IMR-90 (cell line): ENCODE results near the gene CMIP. TPM values are rescaled to one million over a fixed set of nuclear protein-coding genes. Genes with fewer than 3 reads are reported as not detected.

ENCODE experiments used
- ATAC-seq: fragments of 200-7000 bp; cut with Tn5 transposase; 2 replicates; pipeline ENCODE4 v1.9.1; 2020; ENCODE audit warnings: low read depth, mild to moderate bottlenecking, moderate library complexity
- BruUV-seq: library from RNA; stranded (reverse); fragments of 400-500 nt; replicated peaks from 2 replicates; lab custom pipeline; 2021; lab: Mats Ljungman, UMichigan
- CTCF ChIA-PET: fragments of 300-600 bp; formaldehyde crosslinking; extraction: SDS; loops from one replicate; lab custom pipeline; 2021; ENCODE audit warnings: antibody characterized with exemption; lab: Yijun Ruan, JAX
- POLR2A ChIA-PET: fragments of 300-600 bp; sonication (Branson Sonifier 250); formaldehyde crosslinking; loops from one replicate; lab custom pipeline; 2022; ENCODE audit warnings: antibody characterized with exemption; ENCODE audit not compliant: unreplicated experiment; lab: Charles Lee
- DNase-seq: peaks from one replicate; pipeline ENCODE4 v3.0.0; 2013
- H2AFZ ChIP-seq: replicated peaks from 2 replicates; pipeline ENCODE3; 2013; ENCODE audit warnings: low read length, mild to moderate bottlenecking; ENCODE audit not compliant: poor library complexity
- H2AK5ac ChIP-seq: 2 replicates; pipeline ENCODE4 v1.6.1; 2013; ENCODE audit warnings: low read depth, low read length, inconsistent platforms
- H2AK9ac ChIP-seq: replicated peaks from 2 replicates; pipeline ENCODE3; 2013; ENCODE audit warnings: mild to moderate bottlenecking, low read depth, low read length, moderate library complexity; ENCODE audit not compliant: poor library complexity
- H2BK120ac ChIP-seq: 2 replicates; pipeline ENCODE4 v1.6.1; 2013; ENCODE audit warnings: low read depth, low read length, inconsistent platforms
- H2BK15ac ChIP-seq: 3 replicates; pipeline ENCODE4 v1.6.1; 2013; ENCODE audit warnings: low read depth, low read length, inconsistent platforms
- H2BK20ac ChIP-seq: 2 replicates; pipeline ENCODE4 v1.6.1; 2013; ENCODE audit warnings: low read depth, mild to moderate bottlenecking, inconsistent platforms, low read length, moderate library complexity
- H2BK5ac ChIP-seq: 2 replicates; pipeline ENCODE4 v1.6.1; 2013; ENCODE audit warnings: mild to moderate bottlenecking, low read depth, low read length, inconsistent platforms; ENCODE audit not compliant: poor library complexity, severe bottlenecking
- H3K14ac ChIP-seq: replicated peaks from 2 replicates; pipeline ENCODE4 v1.6.1; 2013; ENCODE audit warnings: low read depth, low read length, inconsistent platforms
- H3K18ac ChIP-seq: 2 replicates; pipeline ENCODE4 v1.6.1; 2013; ENCODE audit warnings: low read depth, low read length, control low read depth
- H3K23ac ChIP-seq: 2 replicates; pipeline ENCODE4 v1.6.1; 2013; ENCODE audit warnings: low read depth, low read length, inconsistent platforms
- H3K27ac ChIP-seq: 2 replicates; pipeline ENCODE4 v1.5.1; 2013; ENCODE audit warnings: mild to moderate bottlenecking, control low read depth, low read length; ENCODE audit not compliant: insufficient read depth
- H3K27me3 ChIP-seq: 2 replicates; pipeline ENCODE4 v1.6.1; 2013; ENCODE audit warnings: low read length; ENCODE audit not compliant: control insufficient read depth, insufficient read depth
- H3K36me3 ChIP-seq: 2 replicates; pipeline ENCODE4 v1.6.1; 2013; ENCODE audit warnings: low read length, mixed read lengths; ENCODE audit not compliant: control insufficient read depth, insufficient read depth
- H3K4ac ChIP-seq: 2 replicates; pipeline ENCODE4 v1.6.1; 2013; ENCODE audit warnings: low read depth, low read length, inconsistent platforms
- H3K4me1 ChIP-seq: 2 replicates; pipeline ENCODE4 v1.6.1; 2013; ENCODE audit warnings: low read length, mixed read lengths; ENCODE audit not compliant: control insufficient read depth, insufficient read depth
- H3K4me2 ChIP-seq: 2 replicates; pipeline ENCODE4 v1.6.1; 2013; ENCODE audit warnings: low read depth, mild to moderate bottlenecking, control low read depth, low read length, moderate library complexity
- H3K4me3 ChIP-seq: 2 replicates; pipeline ENCODE4 v1.5.1; 2013; ENCODE audit warnings: low read depth, mild to moderate bottlenecking, control low read depth, low read length, moderate library complexity; ENCODE audit not compliant: insufficient read depth
- H3K56ac ChIP-seq: 2 replicates; pipeline ENCODE4 v1.6.1; 2013; ENCODE audit warnings: low read length, inconsistent platforms; ENCODE audit not compliant: insufficient read depth; ENCODE audit errors: extremely low read depth
- H3K79me1 ChIP-seq, 2 experiments: 2 replicates each; pipeline ENCODE4 v1.6.1; 2013; ENCODE audit warnings: low read length in 2 of 2, inconsistent platforms in 1 of 2, low read depth in 1 of 2
- H3K9ac ChIP-seq: 2 replicates; pipeline ENCODE4 v1.6.1; 2013; ENCODE audit warnings: low read depth, low read length, control low read depth
- H3K9me1 ChIP-seq: 2 replicates; pipeline ENCODE4 v1.6.1; 2013; ENCODE audit warnings: low read length, inconsistent platforms; ENCODE audit not compliant: insufficient read depth
- H3K9me3 ChIP-seq: 2 replicates; pipeline ENCODE4 v1.6.1; 2013; ENCODE audit warnings: low read length; ENCODE audit not compliant: control insufficient read depth, insufficient read depth
- H4K20me1 ChIP-seq: 2 replicates; pipeline ENCODE4 v1.6.1; 2013; ENCODE audit warnings: low read length, inconsistent platforms; ENCODE audit not compliant: insufficient read depth
- H4K5ac ChIP-seq: 2 replicates; pipeline ENCODE4 v1.6.1; 2013; ENCODE audit warnings: mild to moderate bottlenecking, low read depth, low read length, control low read depth
- H4K8ac ChIP-seq, 2 experiments: 2 replicates each; pipeline ENCODE4 v1.6.1; 2013; ENCODE audit warnings: low read depth in 2 of 2, low read length in 2 of 2, control low read depth in 1 of 2, inconsistent platforms in 1 of 2
- H4K91ac ChIP-seq: 2 replicates; pipeline ENCODE4 v1.6.1; 2013; ENCODE audit warnings: low read depth, low read length, inconsistent platforms; ENCODE audit not compliant: insufficient read depth
- CEBPB ChIP-seq: IDR thresholded peaks from 2 replicates; pipeline ENCODE4 v1.6.1; 2012; ENCODE audit warnings: low read depth, low read length, improper control_type of control experiment
- CHD1 ChIP-seq: IDR thresholded peaks from 2 replicates; pipeline ENCODE4 v1.6.1; 2012; ENCODE audit warnings: low read depth, low read length, improper control_type of control experiment
- MAZ ChIP-seq: IDR thresholded peaks from 2 replicates; pipeline ENCODE4 v1.6.1; 2012; ENCODE audit warnings: low read depth, mild to moderate bottlenecking, low read length, improper control_type of control experiment, moderate library complexity, borderline replicate concordance
- MXI1 ChIP-seq: IDR thresholded peaks from 2 replicates; pipeline ENCODE4 v1.6.1; 2012; ENCODE audit warnings: low read depth, mild to moderate bottlenecking, low read length, moderate library complexity, borderline replicate concordance
- NFE2L2 ChIP-seq: fragments of 150-350 bp; IDR thresholded peaks from 2 replicates; pipeline ENCODE4 v1.6.1; 2016; ENCODE audit warnings: low read depth, mild to moderate bottlenecking, low read length
- POLR2A ChIP-seq: IDR thresholded peaks from 2 replicates; pipeline ENCODE4 v1.6.1; 2012; ENCODE audit warnings: mild to moderate bottlenecking, low read depth, low read length
- RAD21 ChIP-seq: IDR thresholded peaks from 2 replicates; pipeline ENCODE4 v1.6.1; 2012; ENCODE audit warnings: low read length, improper control_type of control experiment
- RCOR1 ChIP-seq: IDR thresholded peaks from 2 replicates; pipeline ENCODE4 v1.6.1; 2012; ENCODE audit warnings: mild to moderate bottlenecking, low read length, improper control_type of control experiment; ENCODE audit not compliant: insufficient replicate concordance
- SMC3 ChIP-seq: fragments of 150-350 bp; IDR thresholded peaks from 2 replicates; pipeline ENCODE4 v1.6.1; 2016; ENCODE audit warnings: low read depth, mild to moderate bottlenecking, antibody characterized with exemption, low read length, moderate library complexity
- WGBS, 2 experiments: methylation state at CpG; one replicate each; pipeline versions ENCODE4 v1.1.5 to v1.1.7; 2013; ENCODE audit warnings: missing lambda C conversion rate in 2 of 2; ENCODE audit not compliant: insufficient read length in 1 of 2; ENCODE audit errors: extremely low coverage in 2 of 2; 5-methylcytosine and 5-hydroxymethylcytosine counted together
- dilution Hi-C: fragments of 300-500 bp; cut with HindIII; formaldehyde crosslinking; loops from one replicate; pipeline ENCODE4 v1.14.3; 2018; ENCODE audit warnings: low sequenced_read_pairs; ENCODE audit not compliant: unreplicated experiment
- in situ Hi-C: fragments of 300-500 bp; cut with MboI; formaldehyde crosslinking; loops from 3 replicates; pipeline ENCODE4 v1.14.3; 2019; ENCODE audit warnings: low sequenced_read_pairs, inconsistent platforms, mixed read lengths
- intact Hi-C: fragments of 100-400 bp; cut with micrococcal nuclease; formaldehyde crosslinking; loops from 2 replicates; pipeline ENCODE4 v1.10.0; 2022
- polyA plus RNA-seq, 3 experiments: library from polyadenylated mRNA; depleted of rRNA; stranded (reverse); fragments of >200 nt; gene quantifications; 2 replicates each; pipeline ENCODE4 v1.2.3, GENCODE V29; 2012; ENCODE audit warnings: low replicate concordance in 1 of 3
- total RNA-seq: library from RNA; depleted of rRNA; stranded (reverse); fragments of >200 nt; gene quantifications from 2 replicates; pipeline ENCODE4 v1.2.3, GENCODE V29; 2012
- TF ChIP-seq, protein P1 (sequence below): conservative IDR thresholded peaks from 2 replicates; pipeline ENCODE4 v1.5.1; 2012; ENCODE audit warnings: mild to moderate bottlenecking, low read depth, low read length, improper control_type of control experiment
- TF ChIP-seq, protein P2 (sequence below): fragments of 150-350 bp; IDR thresholded peaks from 2 replicates; pipeline ENCODE4 v1.6.1; 2017; ENCODE audit warnings: mild to moderate bottlenecking, antibody characterized with exemption, low read length, low read depth

CMIP gene
- total and polyA plus RNA-seq, 2 of the 4 experiments (the other 2 are of a cell fraction): 3.2 to 11.6 TPM

DNA sequence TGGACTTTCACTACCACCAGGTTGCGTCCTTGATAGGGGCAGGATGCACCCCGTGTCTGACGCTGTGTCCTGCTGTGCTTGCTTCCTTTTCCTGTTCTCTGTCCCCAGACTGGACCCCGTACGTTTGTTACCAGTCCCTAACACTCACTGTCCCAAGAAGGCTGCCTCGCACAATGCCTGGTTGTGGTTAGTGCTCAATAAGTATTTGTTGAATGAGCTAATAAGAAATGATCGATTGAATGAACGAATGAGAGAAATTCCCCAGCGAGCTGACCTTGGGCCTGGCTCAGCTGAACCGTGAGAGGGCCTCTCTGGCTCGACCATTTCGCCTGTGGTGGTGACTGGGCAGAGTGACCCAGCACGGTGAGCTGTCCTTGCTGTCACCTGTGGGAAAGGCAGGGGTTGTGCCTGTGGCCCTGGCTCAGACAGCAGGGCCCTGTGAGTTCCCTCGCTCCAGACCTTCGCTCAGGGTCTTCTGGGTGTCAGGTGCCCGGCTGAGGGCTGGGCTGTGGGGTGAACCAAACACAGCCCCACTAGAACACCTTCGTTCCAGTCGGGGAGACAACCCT, 20.9 kb downstream of the CMIP start:
- H3K56ac ChIP-seq: no peak overlapping the region
- WGBS, 2 experiments: 80% methylated on average over 5 of the region's 18 CpGs; no CpG with 5 or more reads in 1 of the 2 experiments
- peaks cover 83% of the 10 kb centered on the region for H4K20me1 ChIP-seq
- no peaks in the 10 kb centered on the region for H3K9me3 ChIP-seq
- intact Hi-C loops: no loop called here
- no peak overlapping the region for H3K9ac ChIP-seq
- H4K91ac ChIP-seq: no peak overlapping the region
- BruUV-seq: no TSS peak
- no peak for TF ChIP-seq NFE2L2
- TF ChIP-seq, protein P1, sequence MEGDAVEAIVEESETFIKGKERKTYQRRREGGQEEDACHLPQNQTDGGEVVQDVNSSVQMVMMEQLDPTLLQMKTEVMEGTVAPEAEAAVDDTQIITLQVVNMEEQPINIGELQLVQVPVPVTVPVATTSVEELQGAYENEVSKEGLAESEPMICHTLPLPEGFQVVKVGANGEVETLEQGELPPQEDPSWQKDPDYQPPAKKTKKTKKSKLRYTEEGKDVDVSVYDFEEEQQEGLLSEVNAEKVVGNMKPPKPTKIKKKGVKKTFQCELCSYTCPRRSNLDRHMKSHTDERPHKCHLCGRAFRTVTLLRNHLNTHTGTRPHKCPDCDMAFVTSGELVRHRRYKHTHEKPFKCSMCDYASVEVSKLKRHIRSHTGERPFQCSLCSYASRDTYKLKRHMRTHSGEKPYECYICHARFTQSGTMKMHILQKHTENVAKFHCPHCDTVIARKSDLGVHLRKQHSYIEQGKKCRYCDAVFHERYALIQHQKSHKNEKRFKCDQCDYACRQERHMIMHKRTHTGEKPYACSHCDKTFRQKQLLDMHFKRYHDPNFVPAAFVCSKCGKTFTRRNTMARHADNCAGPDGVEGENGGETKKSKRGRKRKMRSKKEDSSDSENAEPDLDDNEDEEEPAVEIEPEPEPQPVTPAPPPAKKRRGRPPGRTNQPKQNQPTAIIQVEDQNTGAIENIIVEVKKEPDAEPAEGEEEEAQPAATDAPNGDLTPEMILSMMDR: no peak
- no peak for TF ChIP-seq RAD21
- no peak for TF ChIP-seq SMC3
- no peak for TF ChIP-seq RCOR1
- TF ChIP-seq POLR2A: no peak
- TF ChIP-seq, protein P2, sequence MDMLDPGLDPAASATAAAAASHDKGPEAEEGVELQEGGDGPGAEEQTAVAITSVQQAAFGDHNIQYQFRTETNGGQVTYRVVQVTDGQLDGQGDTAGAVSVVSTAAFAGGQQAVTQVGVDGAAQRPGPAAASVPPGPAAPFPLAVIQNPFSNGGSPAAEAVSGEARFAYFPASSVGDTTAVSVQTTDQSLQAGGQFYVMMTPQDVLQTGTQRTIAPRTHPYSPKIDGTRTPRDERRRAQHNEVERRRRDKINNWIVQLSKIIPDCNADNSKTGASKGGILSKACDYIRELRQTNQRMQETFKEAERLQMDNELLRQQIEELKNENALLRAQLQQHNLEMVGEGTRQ: no peak
- TF ChIP-seq CHD1: no peak
- TF ChIP-seq CEBPB: no peak
- no peak for TF ChIP-seq MXI1
- no peak for TF ChIP-seq MAZ
- no peak overlapping the region for H2BK120ac ChIP-seq
- no peaks in the 10 kb centered on the region for H3K36me3 ChIP-seq
- in situ Hi-C loops: no loop called here
- H3K27me3 ChIP-seq: no peaks in the 10 kb centered on the region
- no peak overlapping the region for H4K5ac ChIP-seq
- ATAC-seq (no peak), DNase-seq (no peak)
- H2BK20ac ChIP-seq: no peak overlapping the region
- H2AK5ac ChIP-seq: no peak overlapping the region
- no peak overlapping the region for H2AFZ ChIP-seq
- H4K8ac ChIP-seq: no peak overlapping the region
- no peak overlapping the region for H3K23ac ChIP-seq
- H3K14ac ChIP-seq: no peak overlapping the region
- H3K4me2 ChIP-seq: no peak overlapping the region
- peaks cover 42 to 88% of the 10 kb centered on the region in 2 experiments for H3K79me1 ChIP-seq
- POLR2A ChIA-PET: no interaction called here
- dilution Hi-C loops: no loop called here
- no peak overlapping the region for H2BK5ac ChIP-seq
- peaks cover 15% of the 10 kb centered on the region; the same call in 1 of the 2 replicates for H3K9me1 ChIP-seq
- H3K27ac ChIP-seq: no peak overlapping the region
- H3K4me3 ChIP-seq: no peak overlapping the region
- CTCF ChIA-PET: no interaction called here
- H3K4me1 ChIP-seq: peaks cover 2% of the 10 kb centered on the region
- H3K18ac ChIP-seq: no peak overlapping the region
- no peak overlapping the region for H2AK9ac ChIP-seq
- no peak overlapping the region for H2BK15ac ChIP-seq
- H3K4ac ChIP-seq: no peak overlapping the region
